ENCODE data around the gene MESP2.

Gene MESP2

DNA sequence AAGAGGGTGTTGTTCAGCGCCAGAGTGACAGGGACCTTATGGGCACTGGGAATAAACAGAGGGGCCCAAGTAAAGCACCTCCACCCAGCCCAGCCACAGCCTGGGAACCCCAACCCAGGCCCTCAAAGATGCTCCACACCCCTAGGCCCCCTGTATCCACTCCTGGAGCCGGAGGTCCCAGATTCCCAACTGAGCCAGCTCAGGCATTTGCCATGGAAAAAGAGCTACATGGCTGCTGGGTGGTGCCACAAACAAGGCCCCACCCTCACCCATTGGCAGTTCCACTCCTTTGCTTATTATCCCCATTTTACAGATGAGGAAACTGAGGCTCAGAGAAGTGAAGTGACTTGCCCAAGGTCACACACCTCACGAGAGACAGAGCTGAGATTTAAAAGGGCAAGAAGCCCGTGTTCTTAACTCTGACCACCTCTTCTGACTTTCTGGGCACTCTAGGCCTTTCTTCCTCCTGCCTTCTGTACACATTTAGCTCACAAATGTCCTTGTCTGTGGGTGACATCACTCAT is 21.6 kb downstream of the MESP2 start:
- TF ChIP-seq FOXP2 (optimal IDR thresholded peaks at IDR 0.05; ENCODE audit: borderline replicate concordance, extremely low read depth, extremely low read length, insufficient read depth), result no peak
- TF ChIP-seq SIN3A (IDR thresholded peaks at IDR 0.05; ENCODE audit: borderline replicate concordance, insufficient read depth, low read length), result no peak
- TF ChIP-seq, protein P1, sequence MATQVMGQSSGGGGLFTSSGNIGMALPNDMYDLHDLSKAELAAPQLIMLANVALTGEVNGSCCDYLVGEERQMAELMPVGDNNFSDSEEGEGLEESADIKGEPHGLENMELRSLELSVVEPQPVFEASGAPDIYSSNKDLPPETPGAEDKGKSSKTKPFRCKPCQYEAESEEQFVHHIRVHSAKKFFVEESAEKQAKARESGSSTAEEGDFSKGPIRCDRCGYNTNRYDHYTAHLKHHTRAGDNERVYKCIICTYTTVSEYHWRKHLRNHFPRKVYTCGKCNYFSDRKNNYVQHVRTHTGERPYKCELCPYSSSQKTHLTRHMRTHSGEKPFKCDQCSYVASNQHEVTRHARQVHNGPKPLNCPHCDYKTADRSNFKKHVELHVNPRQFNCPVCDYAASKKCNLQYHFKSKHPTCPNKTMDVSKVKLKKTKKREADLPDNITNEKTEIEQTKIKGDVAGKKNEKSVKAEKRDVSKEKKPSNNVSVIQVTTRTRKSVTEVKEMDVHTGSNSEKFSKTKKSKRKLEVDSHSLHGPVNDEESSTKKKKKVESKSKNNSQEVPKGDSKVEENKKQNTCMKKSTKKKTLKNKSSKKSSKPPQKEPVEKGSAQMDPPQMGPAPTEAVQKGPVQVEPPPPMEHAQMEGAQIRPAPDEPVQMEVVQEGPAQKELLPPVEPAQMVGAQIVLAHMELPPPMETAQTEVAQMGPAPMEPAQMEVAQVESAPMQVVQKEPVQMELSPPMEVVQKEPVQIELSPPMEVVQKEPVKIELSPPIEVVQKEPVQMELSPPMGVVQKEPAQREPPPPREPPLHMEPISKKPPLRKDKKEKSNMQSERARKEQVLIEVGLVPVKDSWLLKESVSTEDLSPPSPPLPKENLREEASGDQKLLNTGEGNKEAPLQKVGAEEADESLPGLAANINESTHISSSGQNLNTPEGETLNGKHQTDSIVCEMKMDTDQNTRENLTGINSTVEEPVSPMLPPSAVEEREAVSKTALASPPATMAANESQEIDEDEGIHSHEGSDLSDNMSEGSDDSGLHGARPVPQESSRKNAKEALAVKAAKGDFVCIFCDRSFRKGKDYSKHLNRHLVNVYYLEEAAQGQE (IDR thresholded peaks at IDR 0.05; ENCODE audit: insufficient read depth in 1 of 2, low read depth in 2 of 2, low read length in 2 of 2), result no peak
- TF ChIP-seq TAF1 (IDR thresholded peaks at IDR 0.05; ENCODE audit: borderline replicate concordance, insufficient read depth, low read length), result no peak
- TF ChIP-seq POLR2AphosphoS5 (IDR thresholded peaks at IDR 0.05; ENCODE audit: low read depth, low read length), result no peak

DNA sequence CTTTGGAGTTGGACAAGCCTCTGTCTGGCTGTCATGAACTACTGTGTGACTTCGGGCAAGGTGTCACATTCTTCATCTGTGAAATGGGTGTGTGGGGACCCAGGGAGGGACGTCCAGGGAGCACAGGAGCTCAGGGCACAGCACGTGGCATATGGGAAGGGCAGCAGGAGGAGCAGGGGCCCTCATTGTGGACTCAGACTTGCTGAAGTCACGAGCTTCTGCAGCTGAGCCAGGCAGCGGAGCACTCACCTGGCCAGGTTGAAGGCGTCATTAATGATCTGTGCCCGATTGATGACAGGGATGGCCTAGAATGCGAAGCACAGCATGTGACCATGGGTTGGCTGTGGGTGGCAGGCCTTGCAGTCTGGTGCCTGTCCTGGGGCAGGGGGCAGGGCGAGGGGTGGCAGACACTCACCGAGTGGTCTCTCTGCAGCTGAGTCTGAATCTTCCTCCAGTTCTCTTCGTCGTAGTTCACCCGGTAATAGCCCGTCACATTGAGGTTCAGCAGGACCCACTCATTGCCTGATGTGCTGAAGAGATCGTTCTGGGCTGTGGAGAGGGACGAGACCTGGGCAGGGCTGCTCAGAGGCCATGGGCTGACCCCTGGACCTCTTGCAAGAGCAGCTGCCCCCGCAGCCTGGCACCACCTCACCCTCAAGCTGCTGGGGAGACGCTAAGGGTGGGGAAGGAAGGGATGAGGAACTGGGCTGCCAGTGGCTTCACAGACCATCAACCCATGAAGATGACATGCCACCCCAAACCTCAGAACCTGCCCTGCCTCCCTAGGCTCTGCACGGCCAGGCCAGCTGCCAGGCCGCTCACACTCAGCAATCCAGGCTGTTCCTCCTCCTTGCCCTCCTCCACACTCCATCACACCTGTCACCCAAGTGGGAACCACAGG is 23.1 kb downstream of the MESP2 start:
- TF ChIP-seq SIN3A (IDR thresholded peaks at IDR 0.05; ENCODE audit: borderline replicate concordance, insufficient read depth, low read length) (no peak), TAF1 (IDR thresholded peaks at IDR 0.05; ENCODE audit: borderline replicate concordance, insufficient read depth, low read length) (no peak), FOXP2 (optimal IDR thresholded peaks at IDR 0.05; ENCODE audit: borderline replicate concordance, extremely low read depth, extremely low read length, insufficient read depth) (no peak), POLR2AphosphoS5 (IDR thresholded peaks at IDR 0.05; ENCODE audit: low read depth, low read length) (no peak)
- TF ChIP-seq, protein P1 (IDR thresholded peaks at IDR 0.05; ENCODE audit: insufficient read depth in 1 of 2, low read depth in 2 of 2, low read length in 2 of 2), result no peak

DNA sequence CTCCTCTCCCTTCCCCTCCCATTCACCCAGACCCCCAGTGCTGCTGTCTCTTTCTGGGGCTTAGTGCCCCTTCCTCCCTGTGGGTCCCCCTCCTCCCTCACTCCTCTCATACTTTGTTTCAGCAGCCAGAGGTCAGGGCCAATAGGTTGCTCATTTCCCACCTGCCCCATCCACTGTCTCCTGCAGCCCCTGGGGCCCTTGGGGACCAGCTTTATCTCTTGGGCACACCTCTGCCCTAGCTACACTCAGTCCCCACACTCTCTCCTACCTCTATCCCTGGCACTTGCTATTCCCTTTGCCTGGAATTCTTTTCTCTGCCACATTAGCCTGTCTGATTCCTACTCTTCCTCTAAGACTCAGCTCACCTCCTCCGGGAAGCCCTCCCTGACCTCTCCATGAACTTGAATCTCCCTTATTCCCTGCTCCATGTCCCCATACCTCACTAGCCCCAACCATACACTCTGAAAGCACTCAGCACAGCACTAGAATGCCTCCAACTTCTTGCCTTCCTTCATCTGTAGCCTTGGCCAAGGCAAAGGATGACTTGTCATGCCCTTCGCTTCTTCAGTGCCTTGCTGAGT is 23.9 kb downstream of the MESP2 start:
- TF ChIP-seq, protein P1 (IDR thresholded peaks at IDR 0.05; ENCODE audit: insufficient read depth in 1 of 2, low read depth in 2 of 2, low read length in 2 of 2), result no peak
- TF ChIP-seq POLR2AphosphoS5 (IDR thresholded peaks at IDR 0.05; ENCODE audit: low read depth, low read length) (no peak), FOXP2 (optimal IDR thresholded peaks at IDR 0.05; ENCODE audit: borderline replicate concordance, extremely low read depth, extremely low read length, insufficient read depth) (no peak), TAF1 (IDR thresholded peaks at IDR 0.05; ENCODE audit: borderline replicate concordance, insufficient read depth, low read length) (no peak), SIN3A (IDR thresholded peaks at IDR 0.05; ENCODE audit: borderline replicate concordance, insufficient read depth, low read length) (no peak)

DNA sequence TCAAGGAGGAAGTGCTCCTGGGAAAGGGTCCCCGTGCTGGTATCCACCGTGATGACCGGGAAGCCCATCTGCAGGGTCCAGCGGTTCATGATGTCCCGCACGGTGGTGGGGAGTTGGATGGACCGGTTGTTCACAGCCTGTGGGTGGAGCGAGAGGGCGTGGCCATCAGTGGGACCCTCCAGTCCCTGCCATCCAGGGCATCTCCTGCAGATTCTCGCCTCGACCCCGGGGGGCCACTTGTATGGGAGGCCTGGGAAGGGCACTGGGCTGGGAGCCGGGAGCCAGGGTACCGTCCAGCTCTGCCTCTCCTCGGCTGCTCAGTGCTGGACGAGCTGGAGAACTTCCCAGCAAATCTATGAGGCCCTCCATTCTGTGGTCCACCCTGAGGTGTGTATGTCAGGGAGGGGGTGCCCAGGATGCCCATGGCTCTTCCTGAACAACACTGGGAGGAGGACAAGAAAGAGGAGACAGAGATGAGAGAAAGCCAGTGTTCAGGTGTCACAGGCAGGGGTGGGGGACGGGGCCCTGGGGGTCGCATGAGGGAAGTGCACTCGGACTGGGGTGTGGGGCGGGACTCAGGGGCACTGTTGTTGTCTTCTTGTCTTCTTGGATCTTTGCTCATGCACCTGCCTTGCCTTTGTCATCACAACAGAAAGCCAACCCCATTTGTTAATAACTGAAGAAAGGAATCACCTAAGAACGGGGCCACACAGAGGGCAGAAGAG is 25.5 kb downstream of the MESP2 start:
- TF ChIP-seq TAF1 (IDR thresholded peaks at IDR 0.05; ENCODE audit: borderline replicate concordance, insufficient read depth, low read length) (no peak), FOXP2 (optimal IDR thresholded peaks at IDR 0.05; ENCODE audit: borderline replicate concordance, extremely low read depth, extremely low read length, insufficient read depth) (no peak), POLR2AphosphoS5 (IDR thresholded peaks at IDR 0.05; ENCODE audit: low read depth, low read length) (no peak), SIN3A (IDR thresholded peaks at IDR 0.05; ENCODE audit: borderline replicate concordance, insufficient read depth, low read length) (no peak)
- TF ChIP-seq, protein P1 (IDR thresholded peaks at IDR 0.05; ENCODE audit: insufficient read depth in 1 of 2, low read depth in 2 of 2, low read length in 2 of 2), result no peak
